ENCODE measurements around the gene KLRC3.
A peak's percentile ranks its signal among the peaks of the same experiment; 100 is the strongest.
"Not testable (repeated sequence)": the region's sequence is repeated elsewhere in the genome, so short reads cannot be mapped to it uniquely, and the experiment has no call there.

KLRC3 gene

GRCh38 chr12:10420334-10420733 is at the start of gene KLRC3:
KLRC3 (minus strand) TSS chr12:10420595; CDS start chr12:10420550, 45 bp downstream.
- not testable (repeated sequence) for DNase-seq

- DNase-seq = no peak
Observed at GRCh38 chr12:10469701-10470100, 49.3 kb upstream of the KLRC3 start.

- DNase-seq = no peak
Observed at GRCh38 chr12:10466311-10466710, 45.9 kb upstream of the KLRC3 start.

- DNase-seq = no peak
Observed at GRCh38 chr12:10457760-10458159, 37.4 kb upstream of the KLRC3 start.

- no peak for DNase-seq
Observed at GRCh38 chr12:10456856-10457255, 36.5 kb upstream of the KLRC3 start.

- DNase-seq = no peak
Observed at GRCh38 chr12:10455766-10456165, 35.4 kb upstream of the KLRC3 start.

GRCh38 chr12:10454531-10454930 is 34.1 kb upstream of the KLRC3 start:
- DNase-seq = no peak

GRCh38 chr12:10453156-10453555 is 32.8 kb upstream of the KLRC3 start, which contains the start of gene KLRC1:
KLRC1 (minus strand) TSS chr12:10453377; CDS start chr12:10451156, 2,221 bp downstream.
- no peak for DNase-seq

GRCh38 chr12:10448236-10448635 is 27.8 kb upstream of the KLRC3 start:
- peak; percentile 50 for DNase-seq

- not testable (repeated sequence) for DNase-seq
Observed at GRCh38 chr12:10446052-10446451, 25.7 kb upstream of the KLRC3 start.

- not testable (repeated sequence) for DNase-seq
Observed at GRCh38 chr12:10441144-10441543, 20.7 kb upstream of the KLRC3 start.

- DNase-seq = not testable (repeated sequence)
Observed at GRCh38 chr12:10439608-10440274, 19.3 kb upstream of the KLRC3 start.

GRCh38 chr12:10437601-10438000 is 17.2 kb upstream of the KLRC3 start:
- DNase-seq = not testable (repeated sequence)

- not testable (repeated sequence) for DNase-seq
Observed at GRCh38 chr12:10435816-10436215, 15.4 kb upstream of the KLRC3 start, which contains the start of gene KLRC2. KLRC2 (minus strand) TSS chr12:10436010; CDS start chr12:10435986, 24 bp downstream.

- DNase-seq = not testable (repeated sequence)
Observed at GRCh38 chr12:10430623-10431022, 10.2 kb upstream of the KLRC3 start.

GRCh38 chr12:10425938-10426337 is 5.5 kb upstream of the KLRC3 start:
- DNase-seq = not testable (repeated sequence)

- DNase-seq = not testable (repeated sequence)
Observed at GRCh38 chr12:10424260-10424899, 4.0 kb upstream of the KLRC3 start.

GRCh38 chr12:10422159-10422558 is 1.8 kb upstream of the KLRC3 start:
- not testable (repeated sequence) for DNase-seq

- DNase-seq = no peak
Observed at GRCh38 chr12:10409392-10409791, 11.0 kb downstream of the KLRC3 start, which contains the start of gene KLRC4. KLRC4 (minus strand) TSS chr12:10409757; CDS start chr12:10409575, 182 bp downstream.

GRCh38 chr12:10408842-10409241 is 11.6 kb downstream of the KLRC3 start:
- no peak for DNase-seq

GRCh38 chr12:10406725-10407124 is 13.7 kb downstream of the KLRC3 start:
- DNase-seq = peak; percentile 68

GRCh38 chr12:10405294-10405693 is 15.1 kb downstream of the KLRC3 start:
- no peak for DNase-seq

GRCh38 chr12:10404798-10405197 is 15.6 kb downstream of the KLRC3 start:
- DNase-seq = no peak

GRCh38 chr12:10400829-10401228 is 19.6 kb downstream of the KLRC3 start:
- no peak for DNase-seq
